ENCODE data around the gene ZC3H10.

The ZC3H10 gene

GRCh38 chr12:56127485-56127887 is 9.4 kb downstream of the ZC3H10 start:
- no peak for TF ChIP-seq CTCF (IDR thresholded peaks at IDR 0.05; ENCODE audit: low read depth, low read length, missing control alignments)
- DNase-seq (ENCODE audit: low read depth): no peak
- peak overlapping the region; percentile 44 for H3K4me3 ChIP-seq (ENCODE audit: low read depth, low read length)

GRCh38 chr12:56127888-56128669 is 10.0 kb downstream of the ZC3H10 start, which contains the start of gene ESYT1:
TSS of gene ESYT1 (plus strand) at chr12:56128267. CDS start at chr12:56128320, 53 bp downstream.
- peak within 1 kb of the TSS; percentile 88 for H3K4me3 ChIP-seq (ENCODE audit: low read depth, low read length)
- TF ChIP-seq CTCF (IDR thresholded peaks at IDR 0.05; ENCODE audit: low read depth, low read length, missing control alignments): no peak
- peak; percentile 99 for DNase-seq (ENCODE audit: low read depth)

- DNase-seq (ENCODE audit: low read depth): no peak
- peak overlapping the region; percentile 88 for H3K4me3 ChIP-seq (ENCODE audit: low read depth, low read length)
- no peak for TF ChIP-seq CTCF (IDR thresholded peaks at IDR 0.05; ENCODE audit: low read depth, low read length, missing control alignments)
Observed at GRCh38 chr12:56128670-56129205, 10.7 kb downstream of the ZC3H10 start.

DNA sequence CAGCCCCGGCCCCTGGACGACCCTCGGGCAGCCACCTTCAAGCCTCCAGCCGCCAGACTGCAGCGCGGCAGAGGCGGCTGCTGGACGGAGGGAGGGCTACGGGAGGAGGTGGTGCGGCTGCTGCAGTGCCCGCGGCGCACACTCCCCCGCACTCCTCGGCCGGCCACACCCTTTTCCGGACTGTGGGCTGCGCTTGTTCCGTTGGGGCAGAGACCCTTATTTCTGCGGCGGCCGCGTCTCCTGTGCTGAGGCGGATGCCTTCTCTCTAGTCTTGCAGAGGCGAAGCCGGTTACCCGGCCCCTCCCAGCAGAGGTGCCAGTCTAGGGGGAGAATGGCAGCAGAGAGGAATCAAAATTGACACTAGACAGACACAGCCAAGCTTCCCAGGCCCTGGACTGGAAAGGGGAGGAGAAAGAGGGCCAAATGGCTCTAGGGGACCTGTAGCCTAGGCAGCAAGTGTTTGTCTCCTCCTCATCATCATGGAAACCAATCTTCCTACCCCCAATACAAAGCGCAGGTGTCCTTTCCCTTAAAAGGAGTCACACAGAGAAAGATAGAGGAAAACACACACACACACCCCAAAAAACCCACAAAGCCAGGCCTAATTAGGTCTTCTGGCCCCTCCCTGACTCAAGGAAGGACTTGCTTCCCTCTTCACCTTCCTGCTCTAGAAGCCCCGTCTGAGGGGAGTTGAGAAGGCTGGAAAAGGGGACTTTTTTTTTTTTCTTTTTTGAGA is 11.3 kb downstream of the ZC3H10 start:
- DNase-seq (ENCODE audit: low read depth): no peak
- no peak for TF ChIP-seq CTCF (IDR thresholded peaks at IDR 0.05; ENCODE audit: low read depth, low read length, missing control alignments)
- peak overlapping the region; percentile 88 for H3K4me3 ChIP-seq (ENCODE audit: low read depth, low read length)

- peak overlapping the region; percentile 88; the same call in 1 of the 2 replicates for H3K4me3 ChIP-seq (ENCODE audit: low read depth, low read length)
- TF ChIP-seq CTCF (IDR thresholded peaks at IDR 0.05; ENCODE audit: low read depth, low read length, missing control alignments): no peak
- DNase-seq (ENCODE audit: low read depth): no peak
Observed at GRCh38 chr12:56129942-56130495, 12.0 kb downstream of the ZC3H10 start.

GRCh38 chr12:56130876-56131275 is 12.8 kb downstream of the ZC3H10 start:
- no peak for TF ChIP-seq CTCF (IDR thresholded peaks at IDR 0.05; ENCODE audit: low read depth, low read length, missing control alignments)
- DNase-seq (ENCODE audit: low read depth): no peak
- H3K4me3 ChIP-seq (ENCODE audit: low read depth, low read length): no peak overlapping the region

Measured in GM12864 (cell line).